IPS-18c (cell line): ENCODE data around the gene POLR2H.

Experiments used
- H3K4me3 ChIP-seq: 2 replicates; pipeline ENCODE4 v1.7.0; 2013; ENCODE audit warnings: low read depth, mild to moderate bottlenecking, low read length, moderate library complexity; ENCODE audit not compliant: insufficient read depth
- H3K9me3 ChIP-seq: one replicate; pipeline ENCODE4 v1.6.1; 2013; ENCODE audit warnings: mild to moderate bottlenecking, low read length, moderate library complexity; ENCODE audit not compliant: control insufficient read depth, insufficient read depth

Gene POLR2H

DNA sequence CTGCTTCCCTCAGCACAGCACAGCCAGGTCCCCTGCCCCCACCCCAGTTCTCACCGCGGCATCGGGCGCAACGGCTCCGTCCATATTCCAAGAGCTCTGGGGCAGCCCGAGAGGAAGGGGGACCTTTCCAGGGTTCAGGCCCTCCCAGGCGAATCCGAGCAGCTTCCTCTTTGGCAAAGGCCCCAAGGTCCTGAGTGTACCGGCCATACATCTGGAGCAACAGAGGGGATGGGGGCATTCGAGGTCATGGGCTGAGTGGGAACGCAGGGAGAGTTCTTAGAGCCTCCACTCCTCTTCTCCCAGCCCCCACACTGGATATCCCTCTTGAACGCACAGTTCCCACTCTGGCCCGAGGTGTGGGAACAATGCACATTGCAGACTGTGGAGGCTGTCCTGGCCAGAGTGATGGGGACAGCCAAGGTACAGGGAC lies 2.6 kb upstream of the POLR2H start:
- no peak overlapping the region for H3K4me3 ChIP-seq
- no peaks in the 10 kb centered on the region for H3K9me3 ChIP-seq

DNA sequence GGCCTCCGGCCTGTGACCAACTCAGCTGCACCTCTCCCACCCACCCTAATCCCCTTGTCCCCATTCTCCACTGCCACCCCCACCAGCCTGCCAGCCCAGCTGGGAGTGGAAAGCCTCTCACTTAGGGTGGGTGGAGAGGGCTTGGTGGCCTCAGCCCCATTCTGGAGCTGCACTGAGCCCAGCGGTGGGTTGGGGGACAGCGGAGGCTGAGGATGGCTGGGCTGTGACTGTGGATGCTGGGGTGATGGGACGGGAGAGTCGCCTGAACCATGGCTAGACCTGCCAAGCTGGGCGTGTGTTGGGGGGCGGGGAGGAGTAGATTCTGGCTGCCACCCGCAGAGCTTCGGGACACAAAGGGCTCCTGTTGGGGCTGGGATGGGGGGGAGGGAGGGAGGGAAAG lies 1.9 kb upstream of the POLR2H start:
- peak overlapping the region; percentile 24; the same call in 1 of the 2 replicates for H3K4me3 ChIP-seq
- H3K9me3 ChIP-seq: no peaks in the 10 kb centered on the region

DNA sequence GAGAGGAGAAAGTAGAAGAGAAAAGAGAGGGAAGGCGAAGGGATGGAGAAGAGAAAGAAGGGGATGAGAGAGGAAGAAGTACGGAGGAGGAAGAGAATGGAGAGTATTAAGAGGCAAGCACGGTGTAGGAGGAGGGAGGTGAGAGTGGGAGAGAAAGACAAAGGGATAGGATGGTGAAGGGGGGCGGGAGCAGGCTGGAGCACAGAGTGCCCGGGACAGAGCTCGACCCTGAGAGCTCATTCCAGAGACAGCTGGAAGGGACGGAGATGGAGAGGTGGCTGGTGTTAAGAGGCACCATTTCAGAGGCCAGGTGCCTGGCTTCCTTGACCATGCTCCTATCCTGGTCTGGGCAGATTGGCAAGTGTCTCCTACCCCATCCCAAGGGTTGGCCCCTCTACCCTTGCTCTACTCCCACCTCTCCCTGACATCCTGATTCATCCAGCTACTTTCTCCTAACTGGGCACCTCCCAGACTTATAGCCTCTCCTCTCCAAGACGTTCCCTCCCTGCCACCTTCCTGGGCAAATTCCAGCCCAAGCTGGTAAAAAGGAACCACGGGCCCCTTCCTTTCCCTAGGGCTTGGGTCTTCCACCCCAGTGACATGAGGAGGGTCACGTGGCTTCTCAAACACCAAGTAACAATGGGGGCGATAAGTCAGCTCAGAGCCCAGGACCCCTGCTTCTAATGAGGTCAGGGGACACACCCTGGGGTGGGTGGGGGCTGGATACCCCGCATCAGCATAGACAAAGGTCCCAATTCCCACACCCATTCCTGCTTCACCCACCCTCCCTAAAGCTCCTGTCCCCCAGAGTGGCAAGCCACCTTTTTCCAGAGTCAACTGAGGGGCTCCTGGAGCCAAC lies 1.2 kb upstream of the POLR2H start:
- Histone ChIP-seq H3K9me3 (no peaks in the 10 kb centered on the region), H3K4me3 (peak overlapping the region; percentile 89)

DNA sequence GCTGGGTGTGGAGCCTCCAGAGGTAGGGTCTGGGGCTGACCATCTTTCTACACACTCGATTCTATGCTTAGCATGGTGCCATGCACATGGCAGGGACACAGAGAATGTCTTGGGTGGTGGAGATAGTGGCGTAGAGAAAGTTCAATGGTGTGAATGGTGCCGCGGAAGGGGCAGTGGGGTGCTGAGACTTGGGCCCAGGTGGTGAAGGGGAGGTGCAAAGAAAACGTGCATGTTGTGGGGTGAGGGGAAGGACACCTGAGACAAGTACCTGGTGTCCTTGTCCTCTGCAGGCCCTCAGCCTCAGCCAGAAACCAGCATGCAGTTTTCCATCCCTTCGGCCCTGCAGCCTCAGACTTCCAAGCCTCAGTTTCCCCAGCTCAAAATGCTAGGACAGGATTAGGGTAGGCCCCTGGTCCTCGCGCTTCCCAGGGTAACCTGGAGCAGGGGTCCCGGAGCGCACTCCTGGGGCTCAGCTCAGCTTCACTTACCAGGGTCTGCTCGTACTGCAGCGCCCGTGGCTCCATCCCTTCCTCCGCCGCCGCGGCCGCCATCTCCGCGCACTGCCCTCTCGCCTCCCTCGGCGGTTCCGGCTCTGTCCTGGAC lies 480 bp upstream of the POLR2H start:
- H3K4me3 ChIP-seq: peak overlapping the region; percentile 89
- H3K9me3 ChIP-seq: no peaks in the 10 kb centered on the region

DNA sequence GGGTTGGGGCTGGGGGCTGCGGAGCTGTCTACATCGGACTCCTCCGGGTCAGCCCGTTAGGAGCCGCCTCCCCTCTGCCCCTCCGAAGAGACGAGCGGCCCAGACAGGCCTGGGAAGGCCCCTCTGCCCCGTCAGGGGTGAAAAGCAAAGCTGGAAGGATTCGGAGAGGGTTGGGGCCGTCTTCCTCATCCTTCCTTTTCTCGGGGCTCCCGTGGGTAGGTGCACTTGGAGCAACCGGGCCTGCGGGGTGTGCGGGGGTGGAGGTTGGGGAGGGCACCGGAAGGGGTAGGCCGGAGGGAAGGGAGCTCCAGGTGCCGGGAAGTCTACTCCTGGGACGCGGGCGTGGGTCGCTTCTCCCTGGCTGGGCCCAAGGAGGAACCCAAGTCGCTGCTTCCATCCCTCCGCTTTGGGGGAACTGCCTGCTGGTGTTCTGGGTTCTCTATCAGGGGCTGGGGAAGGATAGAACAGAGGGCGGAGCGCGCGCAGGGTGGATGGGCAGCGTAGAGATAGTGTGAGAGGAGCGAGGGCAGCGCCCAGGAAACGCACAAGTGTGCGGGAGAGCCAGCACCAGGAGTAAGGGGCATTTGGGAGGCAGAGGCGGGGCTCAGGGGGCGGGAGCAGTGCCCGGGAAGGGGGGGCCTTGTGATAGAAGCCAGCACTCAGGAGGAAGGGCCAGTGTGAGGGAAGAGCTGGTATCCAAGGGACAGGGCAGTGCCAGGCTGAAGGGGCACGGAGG lies 590 bp downstream of the POLR2H start:
- Histone ChIP-seq H3K9me3 (no peaks in the 10 kb centered on the region), H3K4me3 (peak overlapping the region; percentile 89)

DNA sequence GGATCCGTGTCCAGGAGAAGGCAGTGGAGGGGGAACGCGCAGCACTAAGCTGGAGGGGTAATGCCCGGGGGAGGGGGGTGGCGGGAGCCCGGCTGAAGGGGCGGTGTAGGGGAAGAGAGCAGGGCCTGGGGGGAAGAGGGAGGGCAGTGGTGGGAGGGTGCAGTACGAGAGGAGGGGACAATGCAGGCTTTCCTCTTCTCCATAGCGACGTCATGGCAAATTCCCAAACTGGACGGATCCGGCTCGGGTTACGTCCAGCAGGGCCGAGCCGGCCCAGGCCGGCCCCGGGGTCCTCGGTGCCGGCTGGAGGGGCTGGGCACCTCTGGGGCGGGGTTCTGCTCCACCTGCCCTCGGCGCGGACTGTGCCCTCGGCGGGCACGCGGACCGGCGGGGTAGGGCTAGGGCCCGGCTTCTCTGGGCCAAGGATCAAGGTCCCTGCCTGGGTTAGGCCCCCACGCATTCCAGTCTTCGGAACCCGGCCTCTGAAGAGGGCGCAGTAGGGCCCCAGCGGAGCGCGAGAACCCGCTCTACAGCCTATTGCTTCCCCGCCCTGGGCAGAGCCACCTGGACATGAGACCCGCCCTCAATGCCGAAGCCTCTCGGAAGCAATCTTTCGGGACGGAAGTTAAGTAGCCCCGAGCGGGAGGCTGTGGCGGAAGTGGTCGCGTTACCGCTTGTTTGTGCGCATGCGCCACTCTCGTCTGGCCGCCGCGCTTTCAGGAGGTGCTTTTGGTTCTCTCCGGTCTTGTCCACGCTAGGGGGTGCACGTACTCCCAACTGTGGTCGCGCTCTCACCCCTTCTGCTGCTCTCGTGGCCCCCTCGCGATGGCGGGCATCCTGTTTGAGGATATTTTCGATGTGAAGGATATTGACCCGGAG lies 1.4 kb downstream of the POLR2H start:
- Histone ChIP-seq H3K4me3 (peak overlapping the region; percentile 89), H3K9me3 (no peaks in the 10 kb centered on the region)

DNA sequence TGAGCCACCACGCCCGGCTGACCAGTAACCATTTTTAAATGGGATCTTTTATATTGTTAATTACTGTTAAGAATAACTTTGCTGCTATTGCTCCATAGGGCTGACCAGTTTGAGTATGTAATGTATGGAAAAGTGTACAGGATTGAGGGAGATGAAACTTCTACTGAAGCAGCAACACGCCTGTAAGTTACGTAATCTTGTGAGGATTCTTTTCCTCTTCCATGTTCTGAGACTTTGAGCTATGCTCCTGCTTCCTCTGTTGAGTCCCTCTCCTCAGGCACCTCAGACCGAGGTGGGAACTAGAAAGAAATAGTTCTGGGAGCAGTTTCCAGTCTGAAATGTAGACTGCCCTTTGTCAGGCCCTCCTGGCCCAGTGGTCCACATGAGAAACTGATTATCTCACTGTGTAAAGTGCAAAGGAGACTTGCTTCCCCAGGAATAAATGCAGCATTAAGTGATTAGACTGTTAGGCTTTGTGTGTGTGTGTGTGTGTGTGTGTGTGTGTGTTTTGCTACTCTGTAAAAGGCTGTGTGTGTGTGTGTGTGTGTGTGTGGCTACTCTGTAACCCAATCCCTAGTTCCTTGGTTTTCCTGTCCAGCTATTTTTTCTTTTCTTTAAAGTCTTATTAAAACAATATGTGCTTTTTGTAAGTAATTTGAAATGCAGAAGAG lies 5.2 kb downstream of the POLR2H start:
- Histone ChIP-seq H3K4me3 (no peak overlapping the region), H3K9me3 (no peaks in the 10 kb centered on the region)

DNA sequence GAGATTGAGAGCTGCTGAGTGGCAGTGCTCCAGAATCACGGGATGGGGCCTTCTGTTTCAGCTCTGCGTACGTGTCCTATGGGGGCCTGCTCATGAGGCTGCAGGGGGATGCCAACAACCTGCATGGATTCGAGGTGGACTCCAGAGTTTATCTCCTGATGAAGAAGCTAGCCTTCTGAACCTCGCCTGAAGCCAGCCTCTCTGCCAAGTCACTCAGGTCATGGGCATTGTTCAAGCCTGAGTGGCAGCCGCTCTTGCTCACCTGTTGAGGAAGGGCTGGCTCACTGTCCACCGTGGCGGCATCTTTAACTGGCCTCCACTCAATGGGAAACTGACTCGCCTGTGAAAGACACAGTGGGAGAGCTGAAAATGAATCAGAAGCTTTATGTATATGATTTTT lies 6.6 kb downstream of the POLR2H start:
- no peaks in the 10 kb centered on the region for H3K9me3 ChIP-seq
- no peak overlapping the region for H3K4me3 ChIP-seq

DNA sequence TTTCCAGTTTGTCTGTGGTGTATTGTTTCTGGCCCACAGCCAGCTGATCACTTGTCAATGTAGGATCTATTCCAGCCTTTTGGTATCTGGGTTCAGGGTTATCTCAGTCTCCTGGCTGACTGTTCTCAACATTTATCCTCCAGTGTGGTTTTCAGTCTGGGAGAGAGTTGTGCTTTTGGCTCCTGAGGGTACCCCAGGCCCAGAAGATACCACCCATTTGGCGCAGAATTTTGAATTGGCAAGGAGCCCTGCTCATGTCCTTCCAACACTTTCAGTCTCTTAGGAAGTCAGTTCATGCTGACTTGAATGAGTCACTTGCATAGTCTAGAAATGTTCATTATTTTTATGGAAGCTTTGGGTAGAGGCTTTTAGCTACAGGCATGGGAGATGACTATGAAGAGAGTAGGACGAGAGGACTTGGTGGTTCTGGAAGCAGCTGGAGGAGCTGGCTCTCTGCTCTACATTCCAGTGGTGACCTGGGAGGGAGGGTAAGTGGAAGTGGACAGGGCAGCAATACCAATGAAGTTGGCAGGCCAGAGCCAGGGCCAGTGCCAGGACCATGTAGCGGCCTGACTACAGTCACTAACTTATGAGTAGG lies 7.2 kb downstream of the POLR2H start:
- no peak overlapping the region for H3K4me3 ChIP-seq
- no peaks in the 10 kb centered on the region for H3K9me3 ChIP-seq

DNA sequence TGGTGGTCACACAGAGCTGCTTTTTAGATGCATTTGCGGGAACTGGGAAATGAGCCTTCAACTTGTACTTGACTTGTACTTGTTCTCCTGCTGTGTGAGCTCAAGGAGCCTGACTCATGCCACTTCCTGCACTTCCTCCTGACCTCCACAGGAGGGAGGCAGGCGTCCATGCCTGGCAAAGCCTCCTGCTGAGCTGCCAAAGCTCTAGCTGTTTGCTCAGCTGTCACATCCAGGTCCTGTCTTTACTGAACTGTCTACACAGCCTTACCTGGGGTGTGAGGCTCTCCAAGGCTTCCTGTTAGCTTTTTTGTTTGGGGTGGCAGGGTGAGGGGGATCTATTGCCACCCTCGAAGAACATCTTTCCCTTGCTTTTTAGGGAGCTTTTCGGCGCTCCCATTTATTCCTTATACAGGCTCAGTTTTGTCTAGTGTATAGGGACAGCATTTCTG lies 10.1 kb downstream of the POLR2H start:
- Histone ChIP-seq H3K9me3 (no peaks in the 10 kb centered on the region), H3K4me3 (no peak overlapping the region)

DNA sequence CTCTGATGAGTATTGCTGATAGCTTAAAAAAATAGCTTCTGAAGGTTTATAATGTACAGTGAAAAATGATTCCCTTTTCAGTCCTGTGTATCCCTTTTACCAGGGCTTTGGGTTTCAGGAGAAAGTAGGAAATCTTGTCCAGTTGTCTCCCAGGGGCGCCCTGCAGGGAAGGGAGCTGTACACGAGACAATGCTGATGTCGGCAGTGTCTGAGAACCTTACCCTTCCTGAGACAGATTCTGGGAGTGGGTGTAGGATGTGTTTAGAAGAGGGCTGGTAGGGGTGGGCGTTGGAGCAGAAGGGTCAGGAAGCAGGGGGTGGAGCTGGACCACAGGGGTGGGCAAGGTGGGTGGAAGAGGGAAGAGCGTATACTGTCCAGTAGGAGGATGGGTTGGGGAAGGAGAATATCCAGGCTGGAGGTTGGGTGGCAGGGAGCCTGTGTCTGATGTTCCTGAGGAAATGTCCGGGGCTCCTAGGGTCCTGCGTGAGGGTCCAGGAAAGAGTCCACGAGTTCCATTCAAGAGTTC lies 10.8 kb downstream of the POLR2H start:
- Histone ChIP-seq H3K9me3 (no peaks in the 10 kb centered on the region), H3K4me3 (no peak overlapping the region)

DNA sequence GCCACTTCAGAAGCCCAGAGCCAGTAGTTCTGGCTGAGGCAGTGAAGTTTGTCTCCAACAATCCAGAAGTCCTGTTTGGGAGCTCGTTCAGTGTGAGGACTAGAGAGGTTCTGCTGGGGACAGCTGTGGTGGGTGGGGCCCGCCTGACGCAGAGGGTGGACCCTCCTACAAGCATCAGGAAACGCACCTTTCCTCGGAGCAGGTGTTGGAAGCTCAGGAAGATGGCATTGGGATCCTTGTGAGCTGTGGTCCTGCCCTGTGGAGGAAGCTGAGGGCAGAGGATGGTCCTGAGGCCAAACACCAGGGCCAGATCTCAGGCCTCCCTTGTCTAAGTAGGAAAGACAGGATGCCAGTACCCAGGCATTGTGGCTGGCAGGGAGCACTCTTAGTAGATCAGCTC lies 11.4 kb downstream of the POLR2H start:
- no peaks in the 10 kb centered on the region for H3K9me3 ChIP-seq
- no peak overlapping the region for H3K4me3 ChIP-seq

DNA sequence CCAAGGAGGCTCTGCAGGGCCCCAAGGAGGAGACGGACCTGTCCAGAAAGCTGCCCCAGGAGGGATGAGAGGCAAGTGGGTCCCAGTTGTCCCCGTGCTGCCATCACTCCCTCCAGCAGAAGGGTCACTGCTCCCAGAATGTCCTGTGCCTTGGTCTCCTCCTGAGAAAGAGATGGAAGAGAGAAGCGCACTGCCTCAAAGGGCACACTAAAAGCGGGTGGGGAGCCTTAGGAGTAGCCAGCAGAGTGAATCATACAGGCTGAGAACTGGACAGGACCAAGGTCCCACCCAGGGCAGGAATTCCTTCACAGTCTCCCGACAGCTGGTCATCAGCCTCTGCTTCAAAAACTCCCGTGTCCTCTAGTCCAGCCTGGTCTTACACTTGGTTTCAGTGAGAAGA lies 11.9 kb downstream of the POLR2H start:
- Histone ChIP-seq H3K4me3 (no peak overlapping the region), H3K9me3 (no peaks in the 10 kb centered on the region)

DNA sequence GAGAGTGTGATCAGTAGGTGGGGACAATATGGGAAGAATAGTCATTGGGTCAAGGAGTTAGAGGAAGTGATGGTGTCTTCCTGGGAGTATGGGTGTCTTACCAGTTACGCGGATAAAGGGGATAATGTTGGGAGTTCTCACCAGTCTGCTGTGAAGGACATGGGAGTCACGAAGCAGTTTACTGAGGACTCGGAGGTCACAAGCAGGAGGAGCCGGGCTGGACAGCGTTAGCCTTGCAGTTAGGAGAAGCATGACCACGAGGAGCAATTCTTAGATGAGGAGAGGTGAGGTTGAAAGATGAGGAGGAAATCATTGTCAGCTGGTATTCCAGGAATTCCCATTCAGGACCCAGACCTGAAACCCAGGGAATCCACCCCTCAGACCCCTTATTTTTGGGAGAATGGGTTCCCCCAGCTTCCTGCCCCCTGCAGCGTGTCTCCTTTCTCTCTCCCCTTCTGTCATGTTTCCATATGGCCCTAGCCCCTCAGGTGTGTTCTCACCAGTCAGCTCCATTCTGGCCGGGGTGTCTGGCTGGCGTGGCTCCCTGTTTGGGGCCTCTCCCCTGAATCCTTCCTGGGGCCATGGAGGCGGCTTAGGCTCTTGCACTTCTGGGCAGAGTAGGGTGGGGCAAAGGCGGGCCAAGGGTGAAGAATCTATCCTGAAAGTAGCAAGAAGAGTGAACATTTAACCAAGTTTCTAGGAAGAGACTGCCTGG lies 14.4 kb downstream of the POLR2H start:
- no peak overlapping the region for H3K4me3 ChIP-seq
- H3K9me3 ChIP-seq: no peaks in the 10 kb centered on the region

DNA sequence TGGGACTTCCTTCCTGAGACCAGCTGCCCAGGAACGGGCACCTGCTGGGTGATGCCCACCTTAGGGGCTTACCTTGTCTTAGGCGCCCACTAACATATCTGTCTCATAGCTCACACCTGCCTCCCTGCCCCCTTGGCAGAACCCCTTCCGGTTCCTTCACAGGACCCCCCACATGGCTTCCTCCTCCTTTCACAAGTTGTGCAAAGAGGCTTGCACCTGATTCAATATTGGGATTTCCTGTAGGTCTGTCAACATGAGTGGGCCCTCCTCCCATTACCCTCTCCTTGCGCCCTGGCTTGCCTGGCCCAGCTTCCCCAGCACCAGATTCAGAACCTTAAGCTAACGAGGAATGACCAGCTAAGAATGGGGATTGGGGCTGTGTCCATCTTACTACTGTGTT lies 15.9 kb downstream of the POLR2H start:
- H3K4me3 ChIP-seq: peak overlapping the region; percentile 26
- H3K9me3 ChIP-seq: no peaks in the 10 kb centered on the region
